NCI-H1930 (cell line): ENCODE measurements around the gene IL17RB.

Source experiments
- DNase-seq, 2 experiments: peaks; one replicate each; lab custom pipeline; 2025; lab: John Stamatoyannopoulos, UW

IL17RB gene

GRCh38 chr3:53846134-53846850 is at the start of gene IL17RB, which contains the start of gene CHDH:
Gene IL17RB, plus strand, starts transcription at chr3:53846568. Its CDS starts 21 bp downstream, at chr3:53846589.
Gene CHDH, minus strand, starts transcription at chr3:53846419. Its CDS starts 22,411 bp downstream, at chr3:53824008.
- DNase-seq = peak in 1 of 2 experiments; percentile 38

GRCh38 chr3:53798144-53798543 is 48.2 kb upstream of the IL17RB start:
- DNase-seq = no peak

GRCh38 chr3:53799338-53799865 is 47.0 kb upstream of the IL17RB start:
- no peak for DNase-seq

GRCh38 chr3:53800041-53800906 is 46.1 kb upstream of the IL17RB start:
- no peak for DNase-seq

GRCh38 chr3:53801319-53801718 is 45.0 kb upstream of the IL17RB start:
- no peak for DNase-seq

GRCh38 chr3:53802256-53802880 is 44.0 kb upstream of the IL17RB start:
- no peak for DNase-seq

GRCh38 chr3:53803124-53803815 is 43.1 kb upstream of the IL17RB start:
- no peak for DNase-seq

GRCh38 chr3:53803816-53804695 is 42.3 kb upstream of the IL17RB start:
- DNase-seq = no peak

GRCh38 chr3:53804697-53805462 is 41.5 kb upstream of the IL17RB start:
- DNase-seq = no peak

- no peak for DNase-seq
Observed at GRCh38 chr3:53805463-53806159, 40.8 kb upstream of the IL17RB start.

- no peak for DNase-seq
Observed at GRCh38 chr3:53806182-53807116, 39.9 kb upstream of the IL17RB start.

- DNase-seq = no peak
Observed at GRCh38 chr3:53807117-53807810, 39.1 kb upstream of the IL17RB start.

GRCh38 chr3:53808496-53808895 is 37.9 kb upstream of the IL17RB start:
- DNase-seq = no peak

GRCh38 chr3:53809267-53809666 is 37.1 kb upstream of the IL17RB start:
- no peak for DNase-seq

- no peak for DNase-seq
Observed at GRCh38 chr3:53809764-53810400, 36.5 kb upstream of the IL17RB start.

- DNase-seq = no peak
Observed at GRCh38 chr3:53811143-53811927, 35.0 kb upstream of the IL17RB start.
